GM21825 (cell line): ENCODE data around the gene ELAVL3.

Experiments used
- ATAC-seq: cut with Tn5 transposase; IDR thresholded peaks from one replicate; pipeline ENCODE4 v1.9.1; 2021; ENCODE audit warnings: mild to moderate bottlenecking, moderate library complexity; ENCODE audit not compliant: unreplicated experiment

ELAVL3 gene

GRCh38 chr19:11480715-11481533 lies at the start of gene ELAVL3:
Gene ELAVL3, minus strand, starts transcription at chr19:11481046. Its CDS starts 438 bp downstream, at chr19:11480608.
- no peak for ATAC-seq

- no peak for ATAC-seq
These were observed 49.6 kb upstream of the ELAVL3 start for GRCh38 chr19:11530432-11530831.

GRCh38 chr19:11528551-11529341 lies 47.9 kb upstream of the ELAVL3 start, which contains the start of gene ECSIT:
Gene ECSIT, minus strand, starts transcription at chr19:11529134. Its CDS starts 9,964 bp downstream, at chr19:11519170.
- peak; percentile 92 for ATAC-seq

GRCh38 chr19:11519138-11519537 lies 38.3 kb upstream of the ELAVL3 start:
- ATAC-seq: no peak

GRCh38 chr19:11513946-11514345 lies 33.1 kb upstream of the ELAVL3 start:
- no peak for ATAC-seq

GRCh38 chr19:11510444-11510843 lies 29.6 kb upstream of the ELAVL3 start:
- ATAC-seq: no peak

- no peak for ATAC-seq
These were observed 26.7 kb upstream of the ELAVL3 start for GRCh38 chr19:11507370-11508078.

- no peak for ATAC-seq
These were observed 26.1 kb upstream of the ELAVL3 start for GRCh38 chr19:11506967-11507366.

- peak; percentile 21 for ATAC-seq
These were observed 25.3 kb upstream of the ELAVL3 start for GRCh38 chr19:11506101-11506555.

- ATAC-seq: peak; percentile 45
These were observed 24.8 kb upstream of the ELAVL3 start, which contains the start of gene ZNF653 for GRCh38 chr19:11505504-11506100. Gene ZNF653, minus strand, starts transcription at chr19:11505839. Its CDS starts 53 bp downstream, at chr19:11505786.

- ATAC-seq: peak; percentile 82
These were observed 24.2 kb upstream of the ELAVL3 start for GRCh38 chr19:11505032-11505503.

- ATAC-seq: no peak
These were observed 23.7 kb upstream of the ELAVL3 start for GRCh38 chr19:11504502-11505031.

- no peak for ATAC-seq
These were observed 19.1 kb upstream of the ELAVL3 start for GRCh38 chr19:11499890-11500420.

GRCh38 chr19:11499220-11499726 lies 18.4 kb upstream of the ELAVL3 start:
- no peak for ATAC-seq

GRCh38 chr19:11496391-11497163 lies 15.7 kb upstream of the ELAVL3 start:
- no peak for ATAC-seq

- ATAC-seq: no peak
These were observed 15.0 kb upstream of the ELAVL3 start for GRCh38 chr19:11495885-11496284.

GRCh38 chr19:11495481-11495880 lies 14.6 kb upstream of the ELAVL3 start:
- no peak for ATAC-seq

- ATAC-seq: no peak
These were observed 13.9 kb upstream of the ELAVL3 start for GRCh38 chr19:11494634-11495285.
